Effector memory CD4-positive, alpha-beta T cell (primary cell): ENCODE results near the gene RAPGEF1.
"Not testable (repeated sequence)": the region's sequence is repeated elsewhere in the genome, so short reads cannot be mapped to it uniquely, and the experiment has no call there.

Source experiments
- DNase-seq, 3 donors: peaks; one replicate each; pipeline ENCODE4 v3.0.0-alpha.2; 2020
- H3K27ac ChIP-seq: 2 replicates; pipeline ENCODE4 v1.7.0; 2013; ENCODE audit warnings: mild to moderate bottlenecking, low read length, moderate library complexity; ENCODE audit not compliant: insufficient read depth, poor library complexity, severe bottlenecking
- H3K27me3 ChIP-seq: replicated peaks from 2 replicates; pipeline ENCODE4 v1.7.0; 2013; ENCODE audit warnings: mild to moderate bottlenecking, low read length; ENCODE audit not compliant: insufficient read depth, control insufficient read depth, poor library complexity, severe bottlenecking
- H3K36me3 ChIP-seq: 2 replicates; pipeline ENCODE4 v1.7.0; 2013; ENCODE audit warnings: mild to moderate bottlenecking, low read length, moderate library complexity; ENCODE audit not compliant: control insufficient read depth, insufficient read depth
- H3K4me1 ChIP-seq: 2 replicates; pipeline ENCODE4 v1.7.0; 2013; ENCODE audit warnings: low read length, mild to moderate bottlenecking; ENCODE audit not compliant: control insufficient read depth, insufficient read depth, poor library complexity, severe bottlenecking
- H3K4me3 ChIP-seq: 2 replicates; pipeline ENCODE4 v1.7.0; 2013; ENCODE audit warnings: low read length, low read depth, mild to moderate bottlenecking; ENCODE audit not compliant: insufficient read depth, poor library complexity, severe bottlenecking
- H3K9me3 ChIP-seq: 2 replicates; pipeline ENCODE4 v1.7.0; 2013; ENCODE audit warnings: mild to moderate bottlenecking, low read length, moderate library complexity; ENCODE audit not compliant: control insufficient read depth

The RAPGEF1 gene

GRCh38 chr9:131559421-131560000 lies 180.4 kb downstream of the RAPGEF1 start:
- H3K4me3 ChIP-seq, result no peak overlapping the region
- H3K27me3 ChIP-seq, result peaks cover 6% of the 10 kb centered on the region
- H3K9me3 ChIP-seq, result no peaks in the 10 kb centered on the region
- no peaks in the 10 kb centered on the region for H3K36me3 ChIP-seq
- peaks cover 4% of the 10 kb centered on the region for H3K4me1 ChIP-seq
- H3K27ac ChIP-seq, result no peak overlapping the region
- no peak for DNase-seq

GRCh38 chr9:131557855-131558548 lies 181.9 kb downstream of the RAPGEF1 start:
- Histone ChIP-seq H3K36me3 (no peaks in the 10 kb centered on the region), H3K27me3 (peaks cover 17% of the 10 kb centered on the region), H3K4me3 (no peak overlapping the region), H3K9me3 (no peaks in the 10 kb centered on the region), H3K27ac (no peak overlapping the region), H3K4me1 (peaks cover 4% of the 10 kb centered on the region)
- no peak for DNase-seq

GRCh38 chr9:131555841-131556673 lies 183.8 kb downstream of the RAPGEF1 start:
- DNase-seq, result no peak
- H3K36me3 ChIP-seq, result no peaks in the 10 kb centered on the region
- H3K27ac ChIP-seq, result no peak overlapping the region
- H3K4me3 ChIP-seq, result no peak overlapping the region
- peaks cover 4% of the 10 kb centered on the region for H3K4me1 ChIP-seq
- H3K9me3 ChIP-seq, result no peaks in the 10 kb centered on the region
- peaks cover 17% of the 10 kb centered on the region for H3K27me3 ChIP-seq

GRCh38 chr9:131554843-131555351 lies 185.0 kb downstream of the RAPGEF1 start:
- no peak for DNase-seq
- peaks cover 4% of the 10 kb centered on the region for H3K4me1 ChIP-seq
- H3K27ac ChIP-seq, result no peak overlapping the region
- H3K4me3 ChIP-seq, result no peak overlapping the region
- H3K27me3 ChIP-seq, result peaks cover 17% of the 10 kb centered on the region
- no peaks in the 10 kb centered on the region for H3K9me3 ChIP-seq
- H3K36me3 ChIP-seq, result no peaks in the 10 kb centered on the region

GRCh38 chr9:131554087-131554842 lies 185.6 kb downstream of the RAPGEF1 start:
- Histone ChIP-seq H3K4me3 (no peak overlapping the region), H3K4me1 (peaks cover 4% of the 10 kb centered on the region), H3K36me3 (no peaks in the 10 kb centered on the region), H3K27ac (no peak overlapping the region), H3K9me3 (no peaks in the 10 kb centered on the region), H3K27me3 (peaks cover 17% of the 10 kb centered on the region)
- DNase-seq, result no peak

GRCh38 chr9:131552030-131552429 lies 187.8 kb downstream of the RAPGEF1 start:
- peaks cover 4% of the 10 kb centered on the region for H3K4me1 ChIP-seq
- DNase-seq, result no peak
- peaks cover 17% of the 10 kb centered on the region for H3K27me3 ChIP-seq
- no peak overlapping the region for H3K27ac ChIP-seq
- no peaks in the 10 kb centered on the region for H3K36me3 ChIP-seq
- H3K9me3 ChIP-seq, result no peaks in the 10 kb centered on the region
- H3K4me3 ChIP-seq, result no peak overlapping the region

- not testable (repeated sequence) for H3K27ac ChIP-seq, H3K36me3 ChIP-seq
- peaks cover 31% of the 10 kb centered on the region for H3K27me3 ChIP-seq
Observed at GRCh38 chr9:131550465-131550864, 189.4 kb downstream of the RAPGEF1 start.

GRCh38 chr9:131549186-131549585 lies 190.7 kb downstream of the RAPGEF1 start:
- not testable (repeated sequence) for H3K4me3 ChIP-seq, H3K27ac ChIP-seq, DNase-seq, H3K36me3 ChIP-seq, H3K9me3 ChIP-seq
- peaks cover 11% of the 10 kb centered on the region for H3K4me1 ChIP-seq
- H3K27me3 ChIP-seq, result peaks cover 25% of the 10 kb centered on the region

More at GRCh38 chr9:131550465-131550864, 189.4 kb downstream of the RAPGEF1 start:
- not testable (repeated sequence) for DNase-seq, H3K9me3 ChIP-seq, H3K4me3 ChIP-seq
- peaks cover 15% of the 10 kb centered on the region for H3K4me1 ChIP-seq

- Histone ChIP-seq H3K36me3 (no peaks in the 10 kb centered on the region), H3K27me3 (peaks cover 17% of the 10 kb centered on the region), H3K4me1 (peaks cover 11% of the 10 kb centered on the region), H3K4me3 (peak overlapping the region; percentile 50), H3K27ac (no peak overlapping the region), H3K9me3 (peaks cover 5% of the 10 kb centered on the region)
- no peak for DNase-seq
Observed at GRCh38 chr9:131546336-131547084, 193.4 kb downstream of the RAPGEF1 start.
